ENCODE results near the gene MRPS7. TPM values are rescaled to one million over a fixed set of nuclear protein-coding genes. Genes with fewer than 3 reads are reported as not detected.
A peak's percentile ranks its signal among the peaks of the same experiment; 100 is the strongest.

MRPS7 gene
- total and polyA plus RNA-seq, 2 of the 8 experiments (the other 6 are each of a cell fraction or from before 2014, with no cell fraction given) = 63.4 to 79.4 TPM

DNA sequence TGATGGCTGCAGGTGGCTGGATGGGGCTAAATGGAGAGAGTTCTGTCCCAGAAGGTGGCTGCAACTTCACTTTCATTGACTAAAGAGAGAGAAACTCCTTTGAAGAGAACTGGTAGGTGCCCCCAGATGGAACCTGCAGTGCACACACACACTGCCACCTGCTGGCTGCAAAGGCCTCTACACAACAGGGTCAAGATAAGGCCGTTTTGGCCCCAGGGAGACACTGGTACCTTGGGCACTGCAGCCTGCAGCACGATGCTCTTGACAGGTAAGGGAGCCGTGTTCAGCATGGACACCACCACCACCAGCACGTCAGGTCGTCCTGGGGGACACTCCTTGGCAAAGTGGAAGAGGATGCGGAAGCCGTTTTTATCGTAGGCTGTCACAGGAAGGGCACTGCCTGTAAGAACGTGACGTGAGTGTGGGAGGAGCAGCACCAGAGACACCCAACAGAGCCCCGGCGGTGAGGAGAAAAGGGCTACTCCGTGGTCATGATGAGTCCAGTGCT, 22.9 kb upstream of the MRPS7 start (continued):
- TF ChIP-seq SRF (IDR thresholded peaks at IDR 0.05; ENCODE audit: low read depth, low read length) (no peak), RAD21 (IDR thresholded peaks at IDR 0.05 in 1 of 2, conservative IDR thresholded peaks at IDR 0.05 in 1 of 2; ENCODE audit: low read depth in 2 of 2, low read length in 2 of 2) (peak; percentile 41 to 59), TEAD4 (IDR thresholded peaks at IDR 0.05; ENCODE audit: low read depth, low read length) (no peak), BACH1 (IDR thresholded peaks at IDR 0.05; ENCODE audit: low read length) (no peak), BRCA1 (IDR thresholded peaks at IDR 0.05; ENCODE audit: low read depth, low read length) (no peak)
